CD4-positive, alpha-beta T cell (primary cell): ENCODE data around the gene TSHZ1. TPM values are rescaled to one million over a fixed set of nuclear protein-coding genes. Genes with fewer than 3 reads are reported as not detected.

Source experiments
- ATAC-seq: fragments of 200-7000 bp; cut with Tn5 transposase; one replicate; pipeline ENCODE4 v1.10.0; 2022; ENCODE audit warnings: mild to moderate bottlenecking; ENCODE audit not compliant: poor library complexity
- CTCF ChIA-PET: fragments of 350-600 bp; sonication (Branson Sonifier 250); formaldehyde crosslinking; loops from one replicate; lab custom pipeline; 2021; ENCODE audit warnings: antibody characterized with exemption, inconsistent platforms; lab: Charles Lee
- POLR2A ChIA-PET: fragments of 350-600 bp; sonication (Branson Sonifier 250); formaldehyde crosslinking; loops from one replicate; lab custom pipeline; 2021; ENCODE audit warnings: antibody characterized with exemption, inconsistent platforms; lab: Charles Lee
- DNase-seq, 14 experiments: peaks; one replicate each; pipeline ENCODE4 v3.0.0-alpha.2; 2013 to 2020; ENCODE audit warnings: mixed read lengths in 2 of 14
- H3K27ac ChIP-seq, 2 donors: one replicate each; pipeline versions ENCODE4 v1.5.1 to v1.7.0; 2013; ENCODE audit warnings: low read length in 2 of 2, low read depth in 1 of 2, mild to moderate bottlenecking in 1 of 2
- H3K27me3 ChIP-seq, 2 experiments: 1 replicate in 1 of 2; 2 replicates in 1 of 2; pipeline versions ENCODE4 v1.6.1 to v1.7.0; 2013; ENCODE audit warnings: low read length in 2 of 2, control low read depth in 1 of 2, mild to moderate bottlenecking in 1 of 2, moderate library complexity in 1 of 2; ENCODE audit not compliant: insufficient read depth in 2 of 2, control insufficient read depth in 1 of 2
- H3K36me3 ChIP-seq: one replicate; pipeline ENCODE4 v1.6.1; 2013; ENCODE audit warnings: low read length, control low read depth; ENCODE audit not compliant: insufficient read depth
- H3K4me1 ChIP-seq: one replicate; pipeline ENCODE4 v1.6.1; 2013; ENCODE audit warnings: low read length, control low read depth; ENCODE audit not compliant: insufficient read depth
- H3K4me3 ChIP-seq: one replicate; pipeline ENCODE4 v1.5.1; 2013; ENCODE audit warnings: mild to moderate bottlenecking, low read length, moderate library complexity
- H3K9me3 ChIP-seq, 2 experiments: 1 replicate in 1 of 2; 2 replicates in 1 of 2; pipeline versions ENCODE4 v1.6.1 to v1.7.0; 2013; ENCODE audit warnings: low read length in 2 of 2, mild to moderate bottlenecking in 2 of 2, control low read depth in 1 of 2, moderate library complexity in 1 of 2; ENCODE audit not compliant: control insufficient read depth in 1 of 2, insufficient read depth in 1 of 2
- H3K27ac Mint-ChIP-seq: one replicate; pipeline ENCODE4 v1.8.0; 2020; ENCODE audit warnings: mixed read lengths
- H3K27me3 Mint-ChIP-seq: one replicate; pipeline ENCODE4 v1.8.0; 2021; ENCODE audit warnings: mixed read lengths
- H3K36me3 Mint-ChIP-seq: one replicate; pipeline ENCODE4 v1.8.0; 2021; ENCODE audit warnings: low read depth, mixed read lengths
- H3K4me1 Mint-ChIP-seq: one replicate; pipeline ENCODE4 v1.8.0; 2021; ENCODE audit warnings: low read depth, mixed read lengths
- H3K4me3 Mint-ChIP-seq: one replicate; pipeline ENCODE4 v1.8.0; 2020; ENCODE audit warnings: mild to moderate bottlenecking, mixed read lengths
- H3K9me3 Mint-ChIP-seq: one replicate; pipeline ENCODE4 v1.8.0; 2020; ENCODE audit warnings: mixed read lengths
- intact Hi-C, 2 experiments: fragments of 100-400 bp; cut with DNase I in 1 of 2; cut with micrococcal nuclease in 1 of 2; formaldehyde crosslinking; loops; one replicate each; pipeline versions ENCODE4 v1.15.1 to v1.9.0; 2023 to 2025; cut with DNase I, micrococcal nuclease
- total RNA-seq, 174 experiments: library from RNA in 2 of 174; stranded (reverse) in 2 of 174; gene quantifications; one replicate each; pipeline ENCODE4 v1.2.3 and lab custom pipeline; 2021 to 2026
- TF ChIP-seq, protein P1 (sequence below): fragments of 200-600 bp; IDR thresholded peaks from one replicate; pipeline ENCODE4 v1.8.0; 2022; ENCODE audit warnings: antibody characterized with exemption, mild to moderate bottlenecking

Gene TSHZ1
- total RNA-seq, 2 experiments from 2014 or later = 19.9 to 21.5 TPM

DNA sequence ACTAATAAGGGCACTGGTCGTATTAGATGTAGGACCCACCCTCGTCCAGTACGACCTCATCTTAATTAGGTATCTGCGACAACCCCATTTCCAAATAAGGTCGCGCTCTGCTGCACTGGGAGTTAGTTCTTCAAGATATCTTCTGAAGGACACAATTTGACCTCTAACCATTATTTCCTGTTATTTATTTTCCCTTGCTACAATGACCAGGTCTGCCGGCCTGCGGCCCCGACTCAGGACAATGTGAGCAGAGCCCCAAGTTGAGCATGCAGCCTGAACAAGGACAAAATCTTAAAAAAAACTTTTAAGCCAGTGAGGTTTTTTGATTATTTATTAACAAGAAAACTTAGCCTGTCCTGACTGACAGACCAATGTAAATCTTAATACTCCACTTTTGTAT lies 109.3 kb downstream of the TSHZ1 start:
- H3K9me3 ChIP-seq = no peaks in the 10 kb centered on the region
- no peak overlapping the region for H3K27ac ChIP-seq
- H3K27me3 ChIP-seq = no peaks in the 10 kb centered on the region
- Mint-ChIP-seq H3K36me3 (no peaks in the 10 kb centered on the region), H3K27ac (no peak overlapping the region), H3K4me3 (no peak overlapping the region), H3K27me3 (no peaks in the 10 kb centered on the region), H3K9me3 (no peaks in the 10 kb centered on the region), H3K4me1 (no peaks in the 10 kb centered on the region)
- TF ChIP-seq, protein P1, sequence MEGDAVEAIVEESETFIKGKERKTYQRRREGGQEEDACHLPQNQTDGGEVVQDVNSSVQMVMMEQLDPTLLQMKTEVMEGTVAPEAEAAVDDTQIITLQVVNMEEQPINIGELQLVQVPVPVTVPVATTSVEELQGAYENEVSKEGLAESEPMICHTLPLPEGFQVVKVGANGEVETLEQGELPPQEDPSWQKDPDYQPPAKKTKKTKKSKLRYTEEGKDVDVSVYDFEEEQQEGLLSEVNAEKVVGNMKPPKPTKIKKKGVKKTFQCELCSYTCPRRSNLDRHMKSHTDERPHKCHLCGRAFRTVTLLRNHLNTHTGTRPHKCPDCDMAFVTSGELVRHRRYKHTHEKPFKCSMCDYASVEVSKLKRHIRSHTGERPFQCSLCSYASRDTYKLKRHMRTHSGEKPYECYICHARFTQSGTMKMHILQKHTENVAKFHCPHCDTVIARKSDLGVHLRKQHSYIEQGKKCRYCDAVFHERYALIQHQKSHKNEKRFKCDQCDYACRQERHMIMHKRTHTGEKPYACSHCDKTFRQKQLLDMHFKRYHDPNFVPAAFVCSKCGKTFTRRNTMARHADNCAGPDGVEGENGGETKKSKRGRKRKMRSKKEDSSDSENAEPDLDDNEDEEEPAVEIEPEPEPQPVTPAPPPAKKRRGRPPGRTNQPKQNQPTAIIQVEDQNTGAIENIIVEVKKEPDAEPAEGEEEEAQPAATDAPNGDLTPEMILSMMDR = no peak
- H3K4me3 ChIP-seq = no peak overlapping the region
- ATAC-seq = no peak
- ChIA-PET POLR2A (no interaction called here), CTCF (no interaction called here)
- no peaks in the 10 kb centered on the region for H3K36me3 ChIP-seq
- DNase-seq = no peak
- no peaks in the 10 kb centered on the region for H3K4me1 ChIP-seq
- intact Hi-C loops = no loop called here

DNA sequence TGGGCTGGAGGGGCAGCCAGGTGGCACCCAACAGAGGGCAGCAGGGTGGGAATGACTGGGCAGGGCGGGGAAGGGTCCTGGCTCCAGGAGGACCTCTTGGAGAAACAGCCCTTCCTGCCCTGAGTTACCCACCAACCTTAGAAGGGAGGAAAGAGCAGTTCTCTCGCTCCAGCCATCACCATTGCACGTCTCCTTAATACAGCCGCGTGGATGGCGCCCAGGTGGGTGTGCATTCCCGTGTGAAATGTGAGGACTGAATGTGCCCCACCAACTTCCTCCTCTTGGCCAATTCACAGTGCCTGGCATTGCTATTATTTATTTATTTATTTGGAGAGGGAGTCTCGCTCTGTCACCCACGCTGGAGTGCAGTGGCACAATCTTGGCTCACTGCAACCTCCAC lies 109.9 kb downstream of the TSHZ1 start:
- no peaks in the 10 kb centered on the region for H3K4me1 Mint-ChIP-seq
- H3K4me3 ChIP-seq = no peak overlapping the region
- no peak overlapping the region for H3K4me3 Mint-ChIP-seq
- H3K27me3 Mint-ChIP-seq = no peaks in the 10 kb centered on the region
- DNase-seq = no peak
- intact Hi-C loops = no loop called here
- no peak overlapping the region for H3K27ac Mint-ChIP-seq
- no peaks in the 10 kb centered on the region for H3K36me3 Mint-ChIP-seq
- no peaks in the 10 kb centered on the region for H3K4me1 ChIP-seq
- POLR2A ChIA-PET = no interaction called here
- CTCF ChIA-PET = no interaction called here
- no peak overlapping the region for H3K27ac ChIP-seq
- H3K9me3 ChIP-seq = peaks cover 0 to 2% of the 10 kb centered on the region in 2 experiments
- TF ChIP-seq, protein P1 = no peak
- no peaks in the 10 kb centered on the region for H3K36me3 ChIP-seq
- no peaks in the 10 kb centered on the region for H3K27me3 ChIP-seq
- no peaks in the 10 kb centered on the region for H3K9me3 Mint-ChIP-seq
- no peak for ATAC-seq

DNA sequence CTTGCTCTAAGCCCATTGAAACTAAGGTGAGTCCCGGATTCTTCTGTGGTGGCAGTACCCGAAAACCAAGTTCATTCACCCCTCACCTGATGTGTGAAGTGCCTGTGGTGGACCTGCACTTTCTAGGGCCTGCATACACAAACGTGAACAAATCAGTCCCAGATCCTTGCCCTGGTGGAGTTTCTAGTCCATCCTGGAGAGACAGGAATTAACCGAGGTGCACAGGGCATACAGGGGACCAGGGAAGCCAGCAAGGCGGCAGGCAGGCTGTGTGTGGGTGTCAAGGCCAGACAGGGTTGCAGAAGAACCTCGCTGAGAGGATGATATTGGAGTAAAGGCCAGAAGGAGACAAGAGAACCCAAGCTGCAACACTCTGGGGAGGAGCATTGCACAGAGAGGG lies 110.8 kb downstream of the TSHZ1 start:
- POLR2A ChIA-PET = no interaction called here
- no peaks in the 10 kb centered on the region for H3K36me3 Mint-ChIP-seq
- H3K9me3 Mint-ChIP-seq = peaks cover 4% of the 10 kb centered on the region
- H3K4me3 Mint-ChIP-seq = no peak overlapping the region
- Histone ChIP-seq H3K27ac (no peak overlapping the region), H3K4me1 (no peaks in the 10 kb centered on the region), H3K4me3 (no peak overlapping the region), H3K9me3 (peaks cover 0 to 10% of the 10 kb centered on the region in 2 experiments), H3K36me3 (no peaks in the 10 kb centered on the region), H3K27me3 (no peaks in the 10 kb centered on the region)
- no peak overlapping the region for H3K27ac Mint-ChIP-seq
- no peaks in the 10 kb centered on the region for H3K4me1 Mint-ChIP-seq
- TF ChIP-seq, protein P1 = no peak
- CTCF ChIA-PET = no interaction called here
- DNase-seq = no peak
- ATAC-seq = no peak
- no peaks in the 10 kb centered on the region for H3K27me3 Mint-ChIP-seq
- intact Hi-C loops = no loop called here
